MM.1S (cell line): Measurements from ENCODE around the gene NUP210.

Experiments
- CTCF ChIP-seq: fragments of 300-600 bp; sonication (generic); IDR thresholded peaks from 2 replicates; pipeline ENCODE4 v1.5.1; 2016; ENCODE audit warnings: antibody characterized with exemption, low read length, mixed read lengths
- EZH2 ChIP-seq: fragments of 300-600 bp; sonication (generic); optimal IDR thresholded peaks from 2 replicates; pipeline ENCODE3; 2017; ENCODE audit warnings: low read depth, mild to moderate bottlenecking, antibody characterized with exemption, low read length, mixed read lengths

- TF ChIP-seq EZH2 (no peak), CTCF (no peak)
Measured at GRCh38 chr3:13286873-13287272, 133.2 kb downstream of the NUP210 start.
